ENCODE measurements around the gene STC2. TPM values are rescaled to one million over a fixed set of nuclear protein-coding genes. Genes with fewer than 3 reads are reported as not detected.

STC2 gene
- total and polyA plus RNA-seq, 2 of the 4 experiments (the other 2 are of a cell fraction), result 87.5 to 270 TPM

GRCh38 chr5:173274771-173275170 is 53.4 kb downstream of the STC2 start:
- H4K20me1 ChIP-seq (ENCODE audit: insufficient read depth, low read length), result no peaks in the 10 kb centered on the region
- no TSS peak for BruUV-seq (replicated peaks)
- H2AK5ac ChIP-seq (ENCODE audit: low read depth, low read length), result no peak overlapping the region
- no peaks in the 10 kb centered on the region for H3K9me1 ChIP-seq (ENCODE audit: insufficient read depth, low read length)
- H3K9me3 ChIP-seq (ENCODE audit: control insufficient read depth, insufficient read depth, low read length), result peaks cover 10% of the 10 kb centered on the region
- no peak overlapping the region for H4K8ac ChIP-seq (ENCODE audit: low read depth in 2 of 2, low read length in 2 of 2)
- H2AK9ac ChIP-seq (replicated peaks; ENCODE audit: low read depth, low read length, poor library complexity), result no peak overlapping the region
- H3K79me1 ChIP-seq (ENCODE audit: low read depth in 1 of 2, low read length in 2 of 2), result no peaks in the 10 kb centered on the region
- dilution Hi-C loops (cut with HindIII; ENCODE audit: low sequenced_read_pairs, unreplicated experiment), result no loop called here
- DNase-seq (no peak), ATAC-seq (ENCODE audit: low read depth) (no peak)
- H4K91ac ChIP-seq (ENCODE audit: insufficient read depth, low read depth, low read length), result no peak overlapping the region
- no peak overlapping the region for H2BK15ac ChIP-seq (ENCODE audit: low read depth, low read length)
- CTCF ChIA-PET, result interaction anchor here (0.6 to 1.3 kb wide), 4 partner anchors 19 to 1286 kb away, joined by 3 to 6 read pairs (median 4); no protein-coding TSS in a partner anchor
- H3K4ac ChIP-seq (ENCODE audit: low read depth, low read length), result no peak overlapping the region
- H3K27ac ChIP-seq (ENCODE audit: insufficient read depth, low read length), result no peak overlapping the region
- H3K27me3 ChIP-seq (ENCODE audit: control insufficient read depth, insufficient read depth, low read length), result peaks cover 44% of the 10 kb centered on the region
- H2BK20ac ChIP-seq (ENCODE audit: low read depth, low read length), result no peak overlapping the region
- no peak overlapping the region for H3K14ac ChIP-seq (replicated peaks; ENCODE audit: low read depth, low read length)
- POLR2A ChIA-PET (ENCODE audit: unreplicated experiment), result no interaction called here
- H2BK5ac ChIP-seq (ENCODE audit: low read depth, low read length, poor library complexity, severe bottlenecking), result no peak overlapping the region
- no peak overlapping the region for H3K56ac ChIP-seq (ENCODE audit: extremely low read depth, insufficient read depth, low read length)
- TF ChIP-seq, protein P1, sequence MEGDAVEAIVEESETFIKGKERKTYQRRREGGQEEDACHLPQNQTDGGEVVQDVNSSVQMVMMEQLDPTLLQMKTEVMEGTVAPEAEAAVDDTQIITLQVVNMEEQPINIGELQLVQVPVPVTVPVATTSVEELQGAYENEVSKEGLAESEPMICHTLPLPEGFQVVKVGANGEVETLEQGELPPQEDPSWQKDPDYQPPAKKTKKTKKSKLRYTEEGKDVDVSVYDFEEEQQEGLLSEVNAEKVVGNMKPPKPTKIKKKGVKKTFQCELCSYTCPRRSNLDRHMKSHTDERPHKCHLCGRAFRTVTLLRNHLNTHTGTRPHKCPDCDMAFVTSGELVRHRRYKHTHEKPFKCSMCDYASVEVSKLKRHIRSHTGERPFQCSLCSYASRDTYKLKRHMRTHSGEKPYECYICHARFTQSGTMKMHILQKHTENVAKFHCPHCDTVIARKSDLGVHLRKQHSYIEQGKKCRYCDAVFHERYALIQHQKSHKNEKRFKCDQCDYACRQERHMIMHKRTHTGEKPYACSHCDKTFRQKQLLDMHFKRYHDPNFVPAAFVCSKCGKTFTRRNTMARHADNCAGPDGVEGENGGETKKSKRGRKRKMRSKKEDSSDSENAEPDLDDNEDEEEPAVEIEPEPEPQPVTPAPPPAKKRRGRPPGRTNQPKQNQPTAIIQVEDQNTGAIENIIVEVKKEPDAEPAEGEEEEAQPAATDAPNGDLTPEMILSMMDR (conservative IDR thresholded peaks at IDR 0.05; ENCODE audit: low read depth, low read length), result no peak
- TF ChIP-seq MAFK (IDR thresholded peaks at IDR 0.05; ENCODE audit: low read depth, low read length), result no peak
- TF ChIP-seq BHLHE40 (IDR thresholded peaks at IDR 0.05; ENCODE audit: low read depth, low read length), result no peak
- no peaks in the 10 kb centered on the region for H3K4me1 ChIP-seq (ENCODE audit: control insufficient read depth, insufficient read depth, low read length)
- H3K4me2 ChIP-seq (ENCODE audit: low read depth, low read length), result no peak overlapping the region
- intact Hi-C loops (cut with micrococcal nuclease), result no loop called here
- H2BK120ac ChIP-seq (ENCODE audit: low read depth, low read length), result no peak overlapping the region
- H3K4me3 ChIP-seq (ENCODE audit: insufficient read depth, low read depth, low read length), result no peak overlapping the region
- no peak overlapping the region for H3K23ac ChIP-seq (ENCODE audit: low read depth, low read length)
- no peak overlapping the region for H4K5ac ChIP-seq (ENCODE audit: low read depth, low read length)
- no CpG with 5 or more reads among the region's 1 CpG for WGBS, 2 experiments (ENCODE audit: extremely low coverage in 2 of 2, insufficient read length in 1 of 2)
- H2AFZ ChIP-seq (replicated peaks; ENCODE audit: low read length, poor library complexity), result no peak overlapping the region
- in situ Hi-C loops (cut with MboI; ENCODE audit: low sequenced_read_pairs), result loop anchor here (25.0 kb wide), 1 partner anchor 1038 kb away; no protein-coding TSS in a partner anchor
- no peaks in the 10 kb centered on the region for H3K36me3 ChIP-seq (ENCODE audit: control insufficient read depth, insufficient read depth, low read length)
- no peak overlapping the region for H3K9ac ChIP-seq (ENCODE audit: low read depth, low read length)
- no peak overlapping the region for H3K18ac ChIP-seq (ENCODE audit: low read depth, low read length)

Measured in IMR-90 (cell line).